NCI-H1694 treated with DMSO at 0.1 percent for 48 hours (cell line): ENCODE data around the gene PNMA8A.
A peak's percentile ranks its signal among the peaks of the same experiment; 100 is the strongest.

ENCODE experiments used
- DNase-seq: peaks from one replicate; lab custom pipeline; 2025; lab: John Stamatoyannopoulos, UW

Gene PNMA8A

GRCh38 chr19:46491975-46492682, 20.8 kb upstream of the PNMA8A start:
- no peak for DNase-seq

- no peak for DNase-seq
These were observed 19.4 kb upstream of the PNMA8A start for GRCh38 chr19:46490774-46491173.

GRCh38 chr19:46489445-46490272, 18.3 kb upstream of the PNMA8A start:
- DNase-seq, result no peak

- no peak for DNase-seq
These were observed 17.2 kb upstream of the PNMA8A start for GRCh38 chr19:46488551-46488950.

- peak; percentile 51 for DNase-seq
These were observed 16.6 kb upstream of the PNMA8A start for GRCh38 chr19:46487802-46488445.

GRCh38 chr19:46487178-46487801, 15.9 kb upstream of the PNMA8A start:
- DNase-seq, result no peak

- DNase-seq, result no peak
These were observed 15.0 kb upstream of the PNMA8A start for GRCh38 chr19:46486358-46486757.

GRCh38 chr19:46484656-46485055, 13.3 kb upstream of the PNMA8A start:
- no peak for DNase-seq

GRCh38 chr19:46482631-46483030, 11.3 kb upstream of the PNMA8A start:
- DNase-seq, result no peak

- no peak for DNase-seq
These were observed 10.6 kb upstream of the PNMA8A start for GRCh38 chr19:46481947-46482346.

GRCh38 chr19:46481223-46481848, 10.0 kb upstream of the PNMA8A start:
- DNase-seq, result no peak

- DNase-seq, result peak; percentile 23
These were observed 9.1 kb upstream of the PNMA8A start for GRCh38 chr19:46480415-46480814.

- peak; percentile 37 for DNase-seq
These were observed 7.1 kb upstream of the PNMA8A start for GRCh38 chr19:46478356-46478986.

GRCh38 chr19:46475986-46476385, 4.6 kb upstream of the PNMA8A start:
- no peak for DNase-seq

GRCh38 chr19:46474211-46474610, 2.8 kb upstream of the PNMA8A start:
- no peak for DNase-seq

GRCh38 chr19:46472592-46472991, 1.2 kb upstream of the PNMA8A start:
- no peak for DNase-seq

GRCh38 chr19:46471811-46472543, 614 bp upstream of the PNMA8A start:
- DNase-seq, result no peak

- no peak for DNase-seq
These were observed 987 bp downstream of the PNMA8A start for GRCh38 chr19:46470376-46470775.

- DNase-seq, result no peak
These were observed 1.7 kb downstream of the PNMA8A start for GRCh38 chr19:46469541-46470185.

- DNase-seq, result no peak
These were observed 4.7 kb downstream of the PNMA8A start for GRCh38 chr19:46466536-46467196.
